Neutrophil (primary cell): Measurements from ENCODE around the gene TXLNA.
"Not testable (repeated sequence)": the region's sequence is repeated elsewhere in the genome, so short reads cannot be mapped to it uniquely, and the experiment has no call there.

ENCODE experiments used
- H3K27ac ChIP-seq: fragments of 200-600 bp; sonication (generic); 2 replicates; pipeline ENCODE4 v1.5.1; 2016; ENCODE audit warnings: mild to moderate bottlenecking, moderate library complexity
- H3K27me3 ChIP-seq: fragments of 200-600 bp; sonication (generic); 2 replicates; pipeline ENCODE4 v1.6.0; 2016; ENCODE audit warnings: mild to moderate bottlenecking
- H3K36me3 ChIP-seq: fragments of 200-600 bp; sonication (generic); 2 replicates; pipeline ENCODE4 v1.5.1; 2017
- H3K4me1 ChIP-seq, 2 experiments: fragments of 200-600 bp in 1 of 2; sonication (generic) in 1 of 2; 1 replicate in 1 of 2; 2 replicates in 1 of 2; pipeline versions ENCODE4 v1.5.1 to v1.6.1; 2013 to 2016; ENCODE audit warnings: low read depth in 1 of 2, low read length in 1 of 2, mild to moderate bottlenecking in 1 of 2, moderate library complexity in 1 of 2; ENCODE audit not compliant: control insufficient read depth in 1 of 2, insufficient read depth in 1 of 2
- H3K4me3 ChIP-seq, 2 experiments: fragments of 200-600 bp in 1 of 2; sonication (generic) in 1 of 2; 1 replicate in 1 of 2; 2 replicates in 1 of 2; pipeline ENCODE4 v1.5.1; 2013 to 2016; ENCODE audit warnings: low read depth in 1 of 2, low read length in 1 of 2, mild to moderate bottlenecking in 1 of 2, moderate library complexity in 1 of 2
- H3K9me3 ChIP-seq: fragments of 200-600 bp; sonication (generic); 2 replicates; pipeline ENCODE4 v1.5.1; 2016
- CTCF ChIP-seq: fragments of 200-600 bp; sonication (generic); IDR thresholded peaks from 2 replicates; pipeline ENCODE4 v1.5.1; 2016; ENCODE audit warnings: antibody characterized with exemption

TXLNA gene

GRCh38 chr1:32179443-32180185 lies at the start of gene TXLNA:
Gene TXLNA (plus strand): TSS chr1:32179675. CDS start chr1:32180346, 671 bp downstream.
- peaks cover 14% of the 10 kb centered on the region for H3K36me3 ChIP-seq

GRCh38 chr1:32133950-32134280 lies 45.6 kb upstream of the TXLNA start:
- not testable (repeated sequence) for H3K27ac ChIP-seq, H3K4me3 ChIP-seq, H3K36me3 ChIP-seq, H3K27me3 ChIP-seq, H3K9me3 ChIP-seq
- peaks cover 10 to 13% of the 10 kb centered on the region in 2 experiments for H3K4me1 ChIP-seq

More at GRCh38 chr1:32179443-32180185, at the start of gene TXLNA:
- peak within 1 kb of the TSS; percentile 89 for H3K27ac ChIP-seq
- H3K4me3 ChIP-seq: peak within 1 kb of the TSS; percentile 68 to 87
- H3K9me3 ChIP-seq: no peaks in the 10 kb centered on the region
- peaks cover 33 to 43% of the 10 kb centered on the region in 2 experiments for H3K4me1 ChIP-seq
- no peaks in the 10 kb centered on the region for H3K27me3 ChIP-seq
- peak; percentile 49 for TF ChIP-seq CTCF

GRCh38 chr1:32137111-32137510 lies 42.4 kb upstream of the TXLNA start:
- Histone ChIP-seq H3K9me3 (no peaks in the 10 kb centered on the region), H3K36me3 (no peaks in the 10 kb centered on the region), H3K27me3 (no peaks in the 10 kb centered on the region), H3K4me3 (no peak overlapping the region), H3K27ac (no peak overlapping the region), H3K4me1 (peaks cover 0 to 4% of the 10 kb centered on the region in 2 experiments)
- TF ChIP-seq CTCF: no peak

- no peak for TF ChIP-seq CTCF
- no peaks in the 10 kb centered on the region for H3K27me3 ChIP-seq
- H3K27ac ChIP-seq: no peak overlapping the region
- H3K4me1 ChIP-seq: no peaks in the 10 kb centered on the region
- no peaks in the 10 kb centered on the region for H3K36me3 ChIP-seq
- H3K4me3 ChIP-seq: no peak overlapping the region
- no peaks in the 10 kb centered on the region for H3K9me3 ChIP-seq
Observed at GRCh38 chr1:32138965-32139364, 40.5 kb upstream of the TXLNA start.

- Histone ChIP-seq H3K27ac (no peak overlapping the region), H3K9me3 (no peaks in the 10 kb centered on the region), H3K4me3 (no peak overlapping the region), H3K27me3 (no peaks in the 10 kb centered on the region), H3K36me3 (no peaks in the 10 kb centered on the region), H3K4me1 (no peaks in the 10 kb centered on the region)
- no peak for TF ChIP-seq CTCF
Observed at GRCh38 chr1:32142446-32143301, 36.8 kb upstream of the TXLNA start.

GRCh38 chr1:32143302-32143695 lies 36.2 kb upstream of the TXLNA start:
- not testable (repeated sequence) for H3K9me3 ChIP-seq, H3K4me3 ChIP-seq, H3K36me3 ChIP-seq, H3K4me1 ChIP-seq, H3K27ac ChIP-seq, H3K27me3 ChIP-seq
